K562 (cell line): Measurements from ENCODE around the gene SLC35F4. TPM values are rescaled to one million over a fixed set of nuclear protein-coding genes. Genes with fewer than 3 reads are reported as not detected.

Experiments used
- ATAC-seq: fragments of 200-7000 bp; cut with Tn5 transposase; 3 replicates; pipeline ENCODE4 v1.9.1; 2020; ENCODE audit warnings: moderate library complexity
- BruUV-seq: library from RNA; stranded (reverse); fragments of 400-500 nt; replicated peaks from 2 replicates; lab custom pipeline; 2021; lab: Mats Ljungman, UMichigan
- CTCF ChIA-PET: fragments of 300-600 bp; formaldehyde crosslinking; extraction: SDS; loops from one replicate; lab custom pipeline; 2021; ENCODE audit warnings: low intra/inter-chr PET ratio; lab: Yijun Ruan, JAX
- POLR2A ChIA-PET: fragments of 300-600, 350-650 bp; sonication (Branson Sonifier 250); formaldehyde crosslinking; extraction: SDS; loops from one replicate; lab custom pipeline; 2021; ENCODE audit warnings: antibody characterized with exemption, inconsistent platforms; lab: Yijun Ruan, JAX
- DNase-seq, 4 experiments: peaks; one replicate each; pipeline versions ENCODE4 v3.0.0 to v3.0.0-alpha.2; 2011 to 2018; ENCODE audit warnings: low spot score in 3 of 4, mixed read lengths in 3 of 4; ENCODE audit errors: extremely low read depth in 1 of 4
- FAIRE-seq: peaks from 2 replicates; lab custom pipeline; 2011; peaks lifted over from hg19 to GRCh38; lab: Jason Lieb, UNC
- H2AFZ ChIP-seq: 2 replicates; pipeline ENCODE4 v1.6.0; 2011; ENCODE audit warnings: low read depth, low read length, control low read depth, inconsistent platforms
- H3K27ac ChIP-seq: fragments of 200-600 bp; 3 replicates; pipeline ENCODE4 v1.8.0; 2011; ENCODE audit warnings: low read depth, mild to moderate bottlenecking, control low read depth, inconsistent platforms, low read length, moderate library complexity, mixed read lengths; ENCODE audit errors: extremely low read depth
- H3K27me3 ChIP-seq, 2 experiments: fragments of 300-600 bp in 1 of 2; 2 replicates in 1 of 2; 3 replicates in 1 of 2; pipeline versions ENCODE4 v1.6.0 to v1.8.0; 2011; ENCODE audit warnings: inconsistent platforms in 2 of 2, low read length in 2 of 2, mild to moderate bottlenecking in 1 of 2, mixed read lengths in 1 of 2, moderate library complexity in 1 of 2; ENCODE audit not compliant: control insufficient read depth in 2 of 2, insufficient read depth in 2 of 2
- H3K36me3 ChIP-seq: fragments of 300-600 bp; 3 replicates; pipeline ENCODE4 v1.8.0; 2011; ENCODE audit warnings: mild to moderate bottlenecking, low read length, inconsistent platforms; ENCODE audit not compliant: control insufficient read depth, insufficient read depth
- H3K4me1 ChIP-seq, 2 experiments: fragments of 200-600 bp in 1 of 2; replicated peaks in 1 of 2; 2 replicates in 1 of 2; 3 replicates in 1 of 2; pipeline versions ENCODE4 v1.5.1 to v1.8.0; 2011; ENCODE audit warnings: inconsistent platforms in 2 of 2, low read length in 2 of 2, mild to moderate bottlenecking in 1 of 2, mixed read lengths in 1 of 2, moderate library complexity in 1 of 2; ENCODE audit not compliant: control insufficient read depth in 2 of 2, insufficient read depth in 2 of 2
- H3K4me2 ChIP-seq: 2 replicates; pipeline ENCODE4 v1.6.1; 2011; ENCODE audit warnings: low read length, control low read depth, inconsistent platforms, mixed read lengths; ENCODE audit not compliant: insufficient read depth
- H3K4me3 ChIP-seq: fragments of 200-600 bp; sonication (generic), shearing (Covaris generic); 2 replicates; pipeline ENCODE4 v1.5.1; 2016; ENCODE audit warnings: control low read depth, inconsistent platforms
- H3K79me2 ChIP-seq: fragments of 200-600 bp; 3 replicates; pipeline ENCODE4 v1.8.0; 2011; ENCODE audit warnings: low read length, inconsistent platforms; ENCODE audit not compliant: control insufficient read depth, insufficient read depth
- H3K9ac ChIP-seq, 2 experiments: 2 replicates each; pipeline versions ENCODE4 v1.6.0 to v1.6.1; 2011; ENCODE audit warnings: low read depth in 2 of 2, low read length in 2 of 2, control low read depth in 1 of 2, inconsistent platforms in 1 of 2, mild to moderate bottlenecking in 1 of 2, mixed read lengths in 1 of 2; ENCODE audit not compliant: insufficient read depth in 1 of 2
- H3K9me1 ChIP-seq: one replicate; pipeline ENCODE4 v1.6.0; 2011; ENCODE audit warnings: inconsistent platforms, mild to moderate bottlenecking, low read length, moderate library complexity; ENCODE audit not compliant: control insufficient read depth, insufficient read depth
- H3K9me3 ChIP-seq: replicated peaks from 2 replicates; pipeline ENCODE4 v1.5.1; 2011; ENCODE audit warnings: low read depth, low read length, inconsistent platforms; ENCODE audit not compliant: control insufficient read depth, insufficient read depth
- H4K20me1 ChIP-seq: replicated peaks from 2 replicates; pipeline ENCODE4 v1.6.1; 2011; ENCODE audit warnings: low read length, inconsistent platforms, mixed read lengths; ENCODE audit not compliant: control insufficient read depth, insufficient read depth
- EZH2 ChIP-seq: IDR thresholded peaks from 2 replicates; pipeline ENCODE4 v1.6.1; 2012; ENCODE audit warnings: low read depth, mild to moderate bottlenecking, inconsistent platforms, low read length, borderline replicate concordance
- HNRNPH1 ChIP-seq: fragments of 200-400 bp; formaldehyde crosslinking; optimal IDR thresholded peaks from 2 replicates; pipeline ENCODE3; 2017; ENCODE audit warnings: low read depth, mild to moderate bottlenecking, low read length, moderate library complexity
- PURB ChIP-seq: sonication (generic); formaldehyde crosslinking; IDR thresholded peaks from 2 replicates; pipeline ENCODE4 v1.9.0; 2021; ENCODE audit warnings: low read depth, mild to moderate bottlenecking, missing genetic modification reagents
- SMAD3 ChIP-seq: fragments of 450-650 bp; formaldehyde crosslinking; conservative IDR thresholded peaks from 2 replicates; pipeline ENCODE4 v1.4.0; 2020; ENCODE audit warnings: mild to moderate bottlenecking
- TAF9B ChIP-seq: fragments of 450-650 bp; IDR thresholded peaks from 2 replicates; pipeline ENCODE4 v1.6.1; 2018; ENCODE audit warnings: mild to moderate bottlenecking; ENCODE audit not compliant: partially characterized antibody
- WGBS: fragments of 100-300 bp; shearing (Covaris generic); methylation state at CpG from one replicate; pipeline ENCODE4 v1.1.6; 2016; ENCODE audit warnings: low coverage, mixed read lengths; ENCODE audit not compliant: insufficient coverage; ENCODE audit errors: missing lambda C conversion rate; 5-methylcytosine and 5-hydroxymethylcytosine counted together
- in situ Hi-C: fragments of 300-500 bp; cut with MboI; formaldehyde crosslinking; loops from 4 replicates; pipeline ENCODE4 v1.15.0; 2018; ENCODE audit warnings: inconsistent platforms, mixed read lengths
- intact Hi-C: fragments of 100-400 bp; cut with micrococcal nuclease; formaldehyde crosslinking; loops from 2 replicates; pipeline ENCODE4 v1.14.2; 2022
- polyA plus RNA-seq, 8 experiments: library from polyadenylated mRNA; depleted of rRNA in 4 of 8; stranded (reverse) in 5 of 8; unstranded in 3 of 8; fragments of >200 nt; fragmentation: Nextera tagmentation in 2 of 8; fragmentation: Illumina TruSeq in 1 of 8; extraction: Ambion mirVana in 2 of 8; extraction: Trizol in 1 of 8; gene quantifications; 2 replicates each; pipeline versions ENCODE4 v1.2.1 to v1.2.3, GENCODE V29; 2011 to 2014; ENCODE audit warnings: inconsistent platforms in 1 of 8, missing spikeins in 1 of 8
- total RNA-seq, 7 experiments: library from RNA; depleted of rRNA in 6 of 7; stranded (reverse); fragments of >200 nt in 6 of 7; fragmentation: Illumina TruSeq in 2 of 7; extraction: Trizol in 2 of 7; gene quantifications; 2 replicates each; pipeline versions ENCODE4 v1.2.1 to v1.2.3, GENCODE V29; 2011 to 2021; ENCODE audit warnings: low replicate concordance in 1 of 7

SLC35F4 gene
- total and polyA plus RNA-seq, 9 of the 15 experiments (the other 6 are each of a cell fraction or from before 2014, with no cell fraction given) = 0.01 TPM; not detected in 8

DNA sequence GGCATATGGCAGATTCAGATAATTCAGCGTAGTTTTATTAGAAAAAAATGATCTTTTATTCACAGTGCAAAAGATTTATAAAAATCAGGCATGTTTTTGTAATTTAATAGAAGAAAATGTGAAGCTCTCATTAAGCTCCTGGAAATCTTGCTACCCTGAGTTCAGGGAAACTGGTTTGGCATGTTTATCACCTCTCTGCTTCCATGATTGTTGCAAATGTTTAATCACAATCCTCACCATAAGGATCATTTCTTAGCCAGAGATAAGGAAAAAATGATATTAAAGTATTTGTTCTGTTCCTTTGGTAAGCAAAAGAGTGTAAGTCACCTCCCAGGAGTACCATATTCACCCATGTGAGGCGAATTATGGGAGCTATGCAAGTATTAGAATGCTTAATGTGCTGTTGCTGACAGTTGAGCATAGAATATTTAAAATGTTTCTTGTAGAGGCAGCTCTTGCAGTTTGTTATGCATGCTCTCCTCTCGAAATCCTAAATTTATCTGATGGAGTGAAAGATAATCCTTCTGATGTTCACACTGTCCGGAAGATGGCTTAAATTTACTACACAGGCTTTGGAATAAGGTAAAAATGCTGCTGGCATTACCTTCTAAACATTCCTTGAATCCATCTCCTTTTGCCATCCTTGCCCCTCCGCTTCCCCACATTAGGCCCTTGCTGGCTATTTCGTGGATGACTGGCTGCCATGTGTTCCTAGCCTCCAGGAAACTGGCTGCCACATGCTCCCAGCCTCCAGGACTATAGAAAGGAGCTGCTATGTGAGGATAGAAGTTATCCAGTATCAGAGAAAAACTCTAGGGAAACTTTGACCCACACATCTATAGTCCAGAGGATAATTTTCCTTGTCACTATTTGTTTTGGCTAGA, 256.5 kb downstream of the SLC35F4 start (continued):
- no peak for TF ChIP-seq EZH2
- no peak for TF ChIP-seq TAF9B
- no peak for TF ChIP-seq HNRNPH1
- no peak for TF ChIP-seq SMAD3 (CRISPR knock-in tag)

DNA sequence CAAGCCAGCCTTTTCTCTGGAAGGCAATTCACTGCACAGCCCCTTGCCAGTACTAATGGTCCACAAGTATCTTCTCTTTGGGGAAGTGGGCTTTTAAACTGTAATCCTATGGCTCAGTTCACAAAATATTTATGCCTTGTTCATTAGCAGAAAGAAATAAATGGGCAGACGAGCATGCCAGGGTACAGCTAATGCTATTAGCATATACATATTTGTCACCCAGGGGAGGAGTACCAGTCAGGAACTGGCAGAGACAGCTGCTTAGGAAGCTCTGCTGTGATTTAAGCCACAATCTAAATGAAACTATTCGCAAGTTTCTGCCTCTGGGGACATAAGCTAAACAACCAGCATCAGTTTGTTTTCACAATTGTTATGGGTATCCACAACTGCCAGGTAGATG, 258.8 kb downstream of the SLC35F4 start:
- CTCF ChIA-PET = no interaction called here
- no peak for DNase-seq
- POLR2A ChIA-PET = no interaction called here
- in situ Hi-C loops = no loop called here
- Histone ChIP-seq H3K36me3 (no peaks in the 10 kb centered on the region), H3K27ac (no peak overlapping the region), H3K9ac (no peak overlapping the region), H3K4me3 (no peak overlapping the region), H2AFZ (no peak overlapping the region), H3K79me2 (no peaks in the 10 kb centered on the region), H3K27me3 (no peaks in the 10 kb centered on the region), H4K20me1 (no peaks in the 10 kb centered on the region), H3K9me3 (no peaks in the 10 kb centered on the region), H3K9me1 (no peaks in the 10 kb centered on the region), H3K4me2 (no peak overlapping the region), H3K4me1 (no peaks in the 10 kb centered on the region)
- TF ChIP-seq PURB = no peak
- intact Hi-C loops = no loop called here
- 0% methylated on average over 2 of the region's 2 CpGs for WGBS
- ATAC-seq = no peak
- BruUV-seq = no TSS peak
- FAIRE-seq = no peak
